GM12878 (cell line): Measurements from ENCODE around the gene PARK7. TPM values are rescaled to one million over a fixed set of nuclear protein-coding genes. Genes with fewer than 3 reads are reported as not detected.

Experiments
- ATAC-seq: fragments of 200-7000 bp; cut with Tn5 transposase; 3 replicates; pipeline ENCODE4 v1.9.1; 2020; ENCODE audit warnings: mild to moderate bottlenecking, moderate library complexity
- BruUV-seq: library from RNA; stranded (reverse); fragments of 400-500 nt; replicated peaks from 2 replicates; lab custom pipeline; 2021; lab: Mats Ljungman, UMichigan
- CTCF ChIA-PET: fragments of 300-600 bp; sonication (Branson Sonifier 250); formaldehyde crosslinking; extraction: SDS; loops from one replicate; lab custom pipeline; 2021; ENCODE audit warnings: inconsistent platforms; lab: Yijun Ruan, JAX
- POLR2A ChIA-PET: fragments of 350-600 bp; formaldehyde crosslinking; extraction: SDS; loops from one replicate; lab custom pipeline; 2021; ENCODE audit warnings: inconsistent platforms; lab: Charles Lee
- RAD21 ChIA-PET: fragments of 300-600 bp; sonication (Branson Sonifier 250); formaldehyde crosslinking; loops from one replicate; lab custom pipeline; 2023; ENCODE audit warnings: antibody characterized with exemption; ENCODE audit not compliant: unreplicated experiment; lab: Charles Lee
- SMC1A ChIA-PET: fragments of 300-600 bp; sonication (Branson Sonifier 250); formaldehyde crosslinking; loops from one replicate; lab custom pipeline; 2023; ENCODE audit not compliant: unreplicated experiment, uncharacterized antibody; lab: Charles Lee
- DNase-seq: peaks from one replicate; pipeline ENCODE4 v3.0.0-alpha.2; 2011; ENCODE audit warnings: low read depth, low spot score
- FAIRE-seq: peaks from 3 replicates; lab custom pipeline; 2011; peaks lifted over from hg19 to GRCh38; lab: Jason Lieb, UNC
- H2AFZ ChIP-seq: 2 replicates; pipeline ENCODE4 v1.6.0; 2011; ENCODE audit warnings: low read depth, low read length, control low read depth; ENCODE audit not compliant: control insufficient read depth
- H3K27ac ChIP-seq: 2 replicates; pipeline ENCODE4 v1.5.1; 2011; ENCODE audit warnings: control low read depth; ENCODE audit not compliant: control insufficient read depth, insufficient read depth
- H3K27me3 ChIP-seq, 2 experiments: replicated peaks in 1 of 2; 2 replicates each; pipeline versions ENCODE4 v1.6.0 to v1.6.1; 2011; ENCODE audit warnings: low read length in 1 of 2; ENCODE audit not compliant: control insufficient read depth in 2 of 2, insufficient read depth in 2 of 2
- H3K36me3 ChIP-seq, 2 experiments: 2 replicates each; pipeline ENCODE4 v1.5.1; 2011; ENCODE audit warnings: low read length in 1 of 2; ENCODE audit not compliant: control insufficient read depth in 2 of 2, insufficient read depth in 2 of 2
- H3K4me1 ChIP-seq: 2 replicates; pipeline ENCODE4 v1.6.1; 2011; ENCODE audit warnings: mild to moderate bottlenecking, low read length, moderate library complexity, mixed read lengths; ENCODE audit not compliant: control insufficient read depth, insufficient read depth
- H3K4me2 ChIP-seq: 2 replicates; pipeline ENCODE4 v1.6.0; 2011; ENCODE audit warnings: control low read depth; ENCODE audit not compliant: control insufficient read depth, insufficient read depth
- H3K4me3 ChIP-seq: fragments of 200-600 bp; sonication (generic); 2 replicates; pipeline ENCODE4 v1.5.1; 2016
- H3K79me2 ChIP-seq: 2 replicates; pipeline ENCODE4 v1.6.0; 2011; ENCODE audit warnings: low read length; ENCODE audit not compliant: control insufficient read depth, insufficient read depth
- H3K9ac ChIP-seq: 2 replicates; pipeline ENCODE4 v1.8.0; 2011; ENCODE audit warnings: low read length, control low read depth, mixed read lengths; ENCODE audit not compliant: control insufficient read depth, insufficient read depth
- H3K9me3 ChIP-seq: replicated peaks from 3 replicates; pipeline ENCODE4 v1.5.1; 2011; ENCODE audit warnings: mild to moderate bottlenecking, low read length; ENCODE audit not compliant: control insufficient read depth, insufficient read depth
- H4K20me1 ChIP-seq: 2 replicates; pipeline ENCODE4 v1.6.0; 2011; ENCODE audit not compliant: control insufficient read depth, insufficient read depth
- IRF4 ChIP-seq: IDR thresholded peaks from 2 replicates; pipeline ENCODE4 v1.6.1; 2011; ENCODE audit warnings: low read depth, low read length
- NFYB ChIP-seq: IDR thresholded peaks from 2 replicates; pipeline ENCODE4 v1.6.1; 2011; ENCODE audit warnings: low read depth, mild to moderate bottlenecking, low read length, improper control_type of control experiment, moderate library complexity; ENCODE audit not compliant: insufficient read depth
- WGBS: methylation state at CpG from one replicate; pipeline ENCODE4 v1.1.6; 2016; ENCODE audit warnings: low lambda C conversion rate; ENCODE audit not compliant: insufficient replicate concordance, insufficient coverage; ENCODE audit errors: missing lambda C conversion rate; 5-methylcytosine and 5-hydroxymethylcytosine counted together
- in situ Hi-C: fragments of 300-500 bp; cut with MboI; formaldehyde crosslinking; loops from 9 replicates; pipeline ENCODE4 v1.14.3; 2018; ENCODE audit warnings: mixed read lengths
- intact Hi-C: fragments of 100-400 bp; cut with micrococcal nuclease; formaldehyde crosslinking; loops from one replicate; pipeline ENCODE4 v1.14.2; 2022; ENCODE audit not compliant: unreplicated experiment
- polyA plus RNA-seq, 11 experiments: library from polyadenylated mRNA; depleted of rRNA in 4 of 11; unstranded in 6 of 11; stranded (reverse) in 5 of 11; fragments of >200 nt; fragmentation: Nextera tagmentation in 4 of 11; fragmentation: Illumina TruSeq in 1 of 11; extraction: Ambion mirVana in 4 of 11; extraction: Trizol in 1 of 11; gene quantifications; 1 replicate in 1 of 11; 2 replicates in 10 of 11; pipeline versions ENCODE4 v1.2.1 to v1.2.3, GENCODE V29; 2011 to 2016; ENCODE audit warnings: inconsistent platforms in 2 of 11, missing spikeins in 2 of 11, low read depth in 1 of 11
- total RNA-seq, 4 experiments: library from RNA; depleted of rRNA in 3 of 4; stranded (reverse); fragments of >200 nt in 3 of 4; fragmentation: Illumina TruSeq in 1 of 4; extraction: Trizol in 1 of 4; gene quantifications; 2 replicates each; pipeline versions ENCODE4 v1.2.1 to v1.2.3, GENCODE V29; 2013 to 2021

Gene PARK7
- total and polyA plus RNA-seq, 10 of the 15 experiments (the other 5 are each of a cell fraction or from before 2014, with no cell fraction given), result 267 to 1,056 (median 495) TPM

GRCh38 chr1:8011923-8012858 is 50.7 kb downstream of the PARK7 start:
- no peak for FAIRE-seq
- Histone ChIP-seq H3K9ac (no peak overlapping the region), H3K4me3 (no peak overlapping the region), H3K79me2 (no peaks in the 10 kb centered on the region), H3K4me1 (no peaks in the 10 kb centered on the region), H3K9me3 (no peaks in the 10 kb centered on the region)
- no peak for ATAC-seq
- 97% methylated on average over 7 of the region's 7 CpGs for WGBS
- in situ Hi-C loops, result loop anchor here (10.0 kb wide), 1 partner anchor 333 kb away; no protein-coding TSS in a partner anchor
- no TSS peak for BruUV-seq
- DNase-seq, result no peak
- no peak for TF ChIP-seq NFYB
- TF ChIP-seq, all 136 proteins: peak for 0
- Histone ChIP-seq H2AFZ (no peak overlapping the region), H3K27ac (no peak overlapping the region), H3K36me3 (peaks cover 0 to 3% of the 10 kb centered on the region in 2 experiments; a peak in 2 of 4 replicates), H4K20me1 (no peaks in the 10 kb centered on the region), H3K27me3 (no peaks in the 10 kb centered on the region), H3K4me2 (no peak overlapping the region)
- ChIA-PET SMC1A (interaction anchor here (0.7 to 10.0 kb wide), 6 partner anchors 29 to 302 kb away, joined by 3 to 79 read pairs (median 4); no protein-coding TSS in a partner anchor), POLR2A (no interaction called here), RAD21 (interaction anchor here (0.8 to 8.1 kb wide), 8 partner anchors 28 to 338 kb away, joined by 3 to 96 read pairs (median 3); no protein-coding TSS in a partner anchor), CTCF (interaction anchor here (0.8 to 11.7 kb wide), 8 partner anchors 9 to 714 kb away, joined by 3 to 263 read pairs (median 5); no protein-coding TSS in a partner anchor)
- intact Hi-C loops, result no loop called here

- Histone ChIP-seq H3K4me1 (no peaks in the 10 kb centered on the region), H3K4me3 (no peak overlapping the region), H3K9me3 (no peaks in the 10 kb centered on the region), H3K9ac (no peak overlapping the region), H2AFZ (no peak overlapping the region), H3K4me2 (no peak overlapping the region), H4K20me1 (no peaks in the 10 kb centered on the region), H3K27ac (no peak overlapping the region), H3K27me3 (no peaks in the 10 kb centered on the region), H3K79me2 (no peaks in the 10 kb centered on the region), H3K36me3 (peaks cover 0 to 3% of the 10 kb centered on the region in 2 experiments; a peak in 2 of 4 replicates)
- in situ Hi-C loops, result loop anchor here (10.0 kb wide), 1 partner anchor 332 kb away; no protein-coding TSS in a partner anchor
- 83% methylated on average over 4 of the region's 4 CpGs for WGBS
- ChIA-PET SMC1A (interaction anchor here (1.6 to 10.0 kb wide), 2 partner anchors 28 to 37 kb away, joined by 4 to 79 read pairs; no protein-coding TSS in a partner anchor), CTCF (interaction anchor here (0.9 to 11.7 kb wide), 7 partner anchors 8 to 337 kb away, joined by 3 to 263 read pairs (median 13); no protein-coding TSS in a partner anchor), POLR2A (no interaction called here), RAD21 (interaction anchor here (0.8 to 8.1 kb wide), 5 partner anchors 30 to 337 kb away, joined by 3 to 96 read pairs (median 3); no protein-coding TSS in a partner anchor)
- BruUV-seq, result no TSS peak
- no peak for DNase-seq
- FAIRE-seq, result no peak
- no peak for ATAC-seq
- intact Hi-C loops, result no loop called here
- TF ChIP-seq IRF4, result no peak
Observed at GRCh38 chr1:8012955-8013354, 51.4 kb downstream of the PARK7 start.
